Peyer's patch (tissue), 4 donors: ENCODE measurements around the gene TULP4.

Experiments
- POLR2A ChIP-seq, 2 donors: fragments of 450-650 bp; IDR thresholded peaks; one replicate each; pipeline ENCODE4 v1.5.1; 2017; ENCODE audit warnings: antibody characterized with exemption in 2 of 2, mild to moderate bottlenecking in 2 of 2, moderate library complexity in 2 of 2
- TF ChIP-seq, protein P1 (sequence below), 6 experiments: fragments of 450-650 bp in 4 of 6; fragments of 200-600 bp in 2 of 6; sonication (generic) in 1 of 6; IDR thresholded peaks; one replicate each; pipeline ENCODE4 v1.5.1; 2017 to 2019; ENCODE audit warnings: antibody characterized with exemption in 6 of 6, mild to moderate bottlenecking in 3 of 6, moderate library complexity in 1 of 6

DNA sequence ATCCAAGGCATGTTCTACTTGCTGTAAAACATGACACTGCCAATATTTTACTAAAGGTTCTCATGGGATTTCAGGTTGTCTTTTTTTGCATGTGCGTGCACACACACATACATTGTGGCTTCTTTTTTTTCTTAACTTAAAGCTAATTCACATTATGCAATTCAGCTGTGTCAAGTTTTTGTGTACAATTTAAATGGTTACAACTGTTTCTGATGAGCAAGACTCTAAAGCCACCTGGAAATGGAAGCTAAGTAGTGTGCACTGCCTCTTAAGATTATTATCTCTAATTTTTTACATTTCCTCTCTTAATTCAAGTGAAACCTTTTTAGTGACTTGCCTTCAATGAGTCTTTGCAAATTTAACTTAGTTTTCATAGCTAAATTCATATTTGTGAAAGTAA lies 75.3 kb downstream of the TULP4 start:
- TF ChIP-seq, protein P1, sequence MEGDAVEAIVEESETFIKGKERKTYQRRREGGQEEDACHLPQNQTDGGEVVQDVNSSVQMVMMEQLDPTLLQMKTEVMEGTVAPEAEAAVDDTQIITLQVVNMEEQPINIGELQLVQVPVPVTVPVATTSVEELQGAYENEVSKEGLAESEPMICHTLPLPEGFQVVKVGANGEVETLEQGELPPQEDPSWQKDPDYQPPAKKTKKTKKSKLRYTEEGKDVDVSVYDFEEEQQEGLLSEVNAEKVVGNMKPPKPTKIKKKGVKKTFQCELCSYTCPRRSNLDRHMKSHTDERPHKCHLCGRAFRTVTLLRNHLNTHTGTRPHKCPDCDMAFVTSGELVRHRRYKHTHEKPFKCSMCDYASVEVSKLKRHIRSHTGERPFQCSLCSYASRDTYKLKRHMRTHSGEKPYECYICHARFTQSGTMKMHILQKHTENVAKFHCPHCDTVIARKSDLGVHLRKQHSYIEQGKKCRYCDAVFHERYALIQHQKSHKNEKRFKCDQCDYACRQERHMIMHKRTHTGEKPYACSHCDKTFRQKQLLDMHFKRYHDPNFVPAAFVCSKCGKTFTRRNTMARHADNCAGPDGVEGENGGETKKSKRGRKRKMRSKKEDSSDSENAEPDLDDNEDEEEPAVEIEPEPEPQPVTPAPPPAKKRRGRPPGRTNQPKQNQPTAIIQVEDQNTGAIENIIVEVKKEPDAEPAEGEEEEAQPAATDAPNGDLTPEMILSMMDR (IDR thresholded peaks at IDR 0.05) = no peak
- TF ChIP-seq POLR2A (IDR thresholded peaks at IDR 0.05) = no peak
